SK-N-SH (cell line): Measurements from ENCODE around the gene DNASE1L2. TPM values are rescaled to one million over a fixed set of nuclear protein-coding genes. Genes with fewer than 3 reads are reported as not detected.

Source experiments
- CTCF ChIA-PET: fragments of 300-600, 350-600 bp; formaldehyde crosslinking; extraction: SDS; loops from one replicate; lab custom pipeline; 2021; lab: Yijun Ruan, JAX
- POLR2A ChIA-PET: fragments of 350-600 bp; sonication (Branson Sonifier 250); formaldehyde crosslinking; extraction: SDS; loops from one replicate; lab custom pipeline; 2020; ENCODE audit warnings: antibody characterized with exemption, inconsistent platforms; lab: Yijun Ruan, JAX
- DNase-seq: peaks from one replicate; pipeline ENCODE4 v3.0.0; 2012
- H2AFZ ChIP-seq: fragments of 200-600 bp; sonication (generic); 2 replicates; pipeline ENCODE4 v1.8.1; 2016; ENCODE audit warnings: antibody characterized with exemption, mild to moderate bottlenecking, low read depth
- H3F3A ChIP-seq: fragments of 200-600 bp; sonication (generic); replicated peaks from 2 replicates; pipeline ENCODE3; 2016; ENCODE audit warnings: antibody characterized with exemption, mild to moderate bottlenecking; ENCODE audit not compliant: insufficient read depth
- H3K27ac ChIP-seq, 2 experiments: fragments of 200-500 bp in 1 of 2; fragments of 200-600 bp in 1 of 2; sonication (Bioruptor generic) in 1 of 2; sonication (generic), shearing (Covaris generic) in 1 of 2; 2 replicates each; pipeline versions ENCODE4 v1.5.1 to v1.6.1; 2014 to 2016; ENCODE audit warnings: low read depth in 2 of 2, inconsistent platforms in 1 of 2, low read length in 1 of 2, mild to moderate bottlenecking in 1 of 2, mixed read lengths in 1 of 2
- H3K27me3 ChIP-seq: fragments of 200-600 bp; sonication (generic), shearing (Covaris generic); 2 replicates; pipeline ENCODE4 v1.6.1; 2016; ENCODE audit warnings: mixed run types; ENCODE audit not compliant: insufficient read depth
- H3K36me3 ChIP-seq, 2 experiments: fragments of 200-500 bp in 1 of 2; fragments of 200-600 bp in 1 of 2; sonication (Bioruptor generic) in 1 of 2; sonication (generic) in 1 of 2; replicated peaks in 1 of 2; 2 replicates each; pipeline versions ENCODE3 to v1.5.1; 2014 to 2016; ENCODE audit warnings: low read length in 1 of 2, mild to moderate bottlenecking in 1 of 2; ENCODE audit not compliant: insufficient read depth in 2 of 2, control insufficient read depth in 1 of 2
- H3K4me1 ChIP-seq, 2 experiments: fragments of 200-500 bp in 1 of 2; fragments of 200-600 bp in 1 of 2; sonication (Bioruptor generic) in 1 of 2; sonication (generic), shearing (Covaris generic) in 1 of 2; 2 replicates each; pipeline versions ENCODE4 v1.5.1 to v1.6.1; 2014 to 2016; ENCODE audit warnings: low read depth in 1 of 2, low read length in 1 of 2, mixed run types in 1 of 2; ENCODE audit not compliant: insufficient read depth in 2 of 2, control insufficient read depth in 1 of 2
- H3K4me2 ChIP-seq: fragments of 200-600 bp; sonication (generic), shearing (Covaris generic); 2 replicates; pipeline ENCODE4 v1.6.1; 2017; ENCODE audit warnings: mixed run types
- H3K4me3 ChIP-seq, 2 experiments: fragments of 200-500 bp in 1 of 2; fragments of 200-600 bp in 1 of 2; sonication (Bioruptor generic) in 1 of 2; sonication (generic), shearing (Covaris generic) in 1 of 2; 2 replicates each; pipeline versions ENCODE4 v1.5.1 to v1.8.1; 2014 to 2016; ENCODE audit warnings: low read depth in 2 of 2, inconsistent platforms in 1 of 2, low read length in 1 of 2, mild to moderate bottlenecking in 1 of 2, mixed read lengths in 1 of 2, moderate library complexity in 1 of 2
- H3K79me2 ChIP-seq: fragments of 200-600 bp; sonication (generic); 2 replicates; pipeline ENCODE4 v1.8.1; 2017; ENCODE audit warnings: mild to moderate bottlenecking; ENCODE audit not compliant: insufficient read depth
- H3K9ac ChIP-seq: fragments of 200-600 bp; sonication (generic); 2 replicates; pipeline ENCODE4 v1.6.1; 2017; ENCODE audit warnings: mixed run types
- H3K9me2 ChIP-seq: fragments of 200-600 bp; sonication (generic); 2 replicates; pipeline ENCODE4 v1.6.1; 2017; ENCODE audit warnings: mixed run types
- H3K9me3 ChIP-seq: fragments of 200-600 bp; sonication (generic); 2 replicates; pipeline ENCODE4 v1.6.1; 2017; ENCODE audit warnings: mixed run types, mild to moderate bottlenecking, moderate library complexity
- H4K20me1 ChIP-seq: fragments of 200-600 bp; sonication (generic); 2 replicates; pipeline ENCODE4 v1.6.1; 2017; ENCODE audit warnings: mild to moderate bottlenecking, mixed run types; ENCODE audit not compliant: insufficient read depth
- EP300 ChIP-seq, 2 experiments: IDR thresholded peaks; 2 replicates each; pipeline versions ENCODE4 v1.4.0 to v1.6.1; 2012; ENCODE audit warnings: borderline replicate concordance in 1 of 2, low read depth in 1 of 2, low read length in 1 of 2
- FOSL2 ChIP-seq: IDR thresholded peaks from 2 replicates; pipeline ENCODE4 v1.4.0; 2012; ENCODE audit warnings: low read depth, mild to moderate bottlenecking, moderate library complexity, borderline replicate concordance
- FOXM1 ChIP-seq: IDR thresholded peaks from 2 replicates; pipeline ENCODE4 v1.4.0; 2012; ENCODE audit warnings: low read depth, mild to moderate bottlenecking
- GABPA ChIP-seq: IDR thresholded peaks from 2 replicates; pipeline ENCODE4 v1.4.0; 2012; ENCODE audit warnings: low read depth, mild to moderate bottlenecking
- IRF3 ChIP-seq: fragments of 150-350 bp; IDR thresholded peaks from 2 replicates; pipeline ENCODE4 v1.6.1; 2016; ENCODE audit warnings: mild to moderate bottlenecking, low read depth, low read length
- MAX ChIP-seq: IDR thresholded peaks from 2 replicates; pipeline ENCODE4 v1.4.0; 2012; ENCODE audit warnings: low read depth
- NFIC ChIP-seq: IDR thresholded peaks from 2 replicates; pipeline ENCODE4 v1.4.0; 2012; ENCODE audit warnings: borderline replicate concordance
- NRF1 ChIP-seq: IDR thresholded peaks from 2 replicates; pipeline ENCODE4 v1.6.1; 2012; ENCODE audit warnings: low read depth, mild to moderate bottlenecking, low read length
- POLR2AphosphoS5 ChIP-seq: IDR thresholded peaks from 2 replicates; pipeline ENCODE4 v1.6.1; 2012; ENCODE audit warnings: low read depth, low read length
- RAD21 ChIP-seq: IDR thresholded peaks from 2 replicates; pipeline ENCODE4 v1.6.1; 2012; ENCODE audit warnings: mild to moderate bottlenecking, low read length
- RXRA ChIP-seq: IDR thresholded peaks from 2 replicates; pipeline ENCODE4 v1.4.0; 2012; ENCODE audit warnings: low read depth, mild to moderate bottlenecking, borderline replicate concordance
- SMC3 ChIP-seq: IDR thresholded peaks from 2 replicates; pipeline ENCODE4 v1.6.1; 2012; ENCODE audit warnings: low read depth, low read length, improper control_type of control experiment
- TEAD4 ChIP-seq: IDR thresholded peaks from 2 replicates; pipeline ENCODE4 v1.4.0; 2012; ENCODE audit warnings: mild to moderate bottlenecking, borderline replicate concordance; ENCODE audit not compliant: insufficient read depth
- YY1 ChIP-seq: IDR thresholded peaks from 2 replicates; pipeline ENCODE4 v1.4.0; 2012; ENCODE audit warnings: low read depth, mild to moderate bottlenecking
- WGBS: methylation state at CpG from one replicate; pipeline ENCODE4 v1.1.6; 2017; ENCODE audit warnings: low lambda C conversion rate; 5-methylcytosine and 5-hydroxymethylcytosine counted together
- polyA plus RNA-seq, 3 experiments: library from polyadenylated mRNA; depleted of rRNA; stranded (reverse); fragments of >200 nt; gene quantifications; 2 replicates each; pipeline ENCODE4 v1.2.3, GENCODE V29; 2012
- TF ChIP-seq, protein P1 (sequence below): IDR thresholded peaks from 2 replicates; pipeline ENCODE4 v1.6.1; 2012; ENCODE audit warnings: mild to moderate bottlenecking, low read depth, low read length, moderate library complexity
- TF ChIP-seq, protein P2 (sequence below): fragments of 200-600 bp; sonication (generic); IDR thresholded peaks from 2 replicates; pipeline ENCODE4 v1.6.1; 2017; ENCODE audit warnings: antibody characterized with exemption, mild to moderate bottlenecking, moderate library complexity

Gene DNASE1L2
- polyA plus RNA-seq, 1 of the 3 experiments (the other 2 are of a cell fraction), result 2.5 TPM

GRCh38 chr16:2196162-2196980 is 39.9 kb upstream of the DNASE1L2 start, which contains the start of gene CASKIN1:
TSS of gene CASKIN1 (minus strand) at chr16:2196605. CDS start at chr16:2196432, 173 bp downstream.
- H3K27me3 ChIP-seq, result no peaks in the 10 kb centered on the region
- ChIA-PET POLR2A (interaction anchor here (1.0 to 3.3 kb wide), 2 partner anchors 8 to 41 kb away, joined by 8 to 18 read pairs; partner anchors contain the start of genes MLST8 and TRAF7), CTCF (interaction anchor here (0.6 to 3.6 kb wide), 6 partner anchors 12 to 305 kb away, joined by 3 to 19 read pairs (median 7); partner anchors contain the start of genes BRICD5 and ECI1)
- peak within 1 kb of the TSS; percentile 77 for H3K4me2 ChIP-seq
- peaks cover 0 to 18% of the 10 kb centered on the region in 2 experiments; a peak in 1 of 4 replicates for H3K4me1 ChIP-seq
- 0% methylated on average over 2 of the region's 129 CpGs for WGBS
- H3K9ac ChIP-seq, result no peak within 1 kb of the TSS
- no peaks in the 10 kb centered on the region for H3K9me3 ChIP-seq
- TF ChIP-seq EP300 (IDR thresholded peaks at IDR 0.05; ENCODE audit: borderline replicate concordance in 1 of 2, low read depth in 1 of 2, low read length in 1 of 2) (no peak), GABPA (no peak), YY1 (no peak), IRF3 (no peak), RAD21 (no peak), POLR2AphosphoS5 (no peak), FOSL2 (no peak), NFIC (no peak), FOXM1 (no peak)
- H3K27ac ChIP-seq, result no peak within 1 kb of the TSS; a peak in 1 of 4 replicates
- peak; percentile 90 for DNase-seq
- H3K36me3 ChIP-seq, result no peaks in the 10 kb centered on the region
- peak within 1 kb of the TSS; percentile 44 to 53 for H3K4me3 ChIP-seq
- no peak within 1 kb of the TSS for H2AFZ ChIP-seq
- H3F3A ChIP-seq, result no peaks in the 10 kb centered on the region
- no peaks in the 10 kb centered on the region for H3K79me2 ChIP-seq
- no peaks in the 10 kb centered on the region for H4K20me1 ChIP-seq
- no peaks in the 10 kb centered on the region for H3K9me2 ChIP-seq

DNA sequence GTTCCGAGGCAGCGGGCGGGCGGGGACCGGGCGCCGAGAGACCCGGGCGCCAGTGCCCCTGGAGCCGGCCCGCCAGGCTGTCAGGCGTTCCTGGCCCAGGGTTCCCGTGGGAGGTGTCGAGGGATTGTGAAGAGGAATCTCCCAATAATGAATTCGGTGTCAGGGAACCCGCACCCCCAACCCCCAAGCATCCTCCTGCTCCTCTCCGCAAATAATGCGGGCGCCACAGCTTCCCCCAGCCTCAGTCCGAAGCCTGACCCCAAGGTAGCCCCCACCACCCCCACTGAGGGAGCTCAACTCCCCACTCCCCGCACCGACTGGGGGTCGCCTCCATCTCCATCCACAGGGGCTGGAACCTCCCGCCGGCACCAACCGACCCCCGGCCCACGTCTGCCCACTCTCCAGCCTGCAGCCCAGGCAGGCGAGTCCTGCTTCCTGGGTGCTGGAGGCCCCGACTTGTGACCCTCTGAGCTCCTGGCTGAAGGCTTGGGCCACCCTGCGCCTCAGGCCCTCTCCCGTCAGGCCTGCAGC is 39.2 kb upstream of the DNASE1L2 start:
- Histone ChIP-seq H3K4me2 (no peak overlapping the region), H2AFZ (no peak overlapping the region), H4K20me1 (no peaks in the 10 kb centered on the region), H3K4me1 (peaks cover 0 to 18% of the 10 kb centered on the region in 2 experiments; a peak in 1 of 4 replicates), H3K9ac (no peak overlapping the region), H3F3A (no peaks in the 10 kb centered on the region), H3K9me3 (no peaks in the 10 kb centered on the region), H3K36me3 (no peaks in the 10 kb centered on the region), H3K27ac (no peak overlapping the region), H3K9me2 (no peaks in the 10 kb centered on the region), H3K27me3 (no peaks in the 10 kb centered on the region), H3K79me2 (no peaks in the 10 kb centered on the region), H3K4me3 (peak overlapping the region in 1 of 2 experiments; percentile 33; a peak in 2 of 4 replicates)
- DNase-seq, result no peak
- ChIA-PET POLR2A (no interaction called here), CTCF (interaction anchor here (0.9 to 3.6 kb wide), 3 partner anchors 13 to 55 kb away, joined by 3 to 19 read pairs (median 5); partner anchors contain the start of gene ECI1)
- WGBS, result 92% methylated on average over 13 of the region's 32 CpGs
- TF ChIP-seq RXRA (no peak), MAX (no peak), NRF1 (no peak), TEAD4 (no peak), POLR2AphosphoS5 (no peak), SMC3 (no peak)
- TF ChIP-seq, protein P1, sequence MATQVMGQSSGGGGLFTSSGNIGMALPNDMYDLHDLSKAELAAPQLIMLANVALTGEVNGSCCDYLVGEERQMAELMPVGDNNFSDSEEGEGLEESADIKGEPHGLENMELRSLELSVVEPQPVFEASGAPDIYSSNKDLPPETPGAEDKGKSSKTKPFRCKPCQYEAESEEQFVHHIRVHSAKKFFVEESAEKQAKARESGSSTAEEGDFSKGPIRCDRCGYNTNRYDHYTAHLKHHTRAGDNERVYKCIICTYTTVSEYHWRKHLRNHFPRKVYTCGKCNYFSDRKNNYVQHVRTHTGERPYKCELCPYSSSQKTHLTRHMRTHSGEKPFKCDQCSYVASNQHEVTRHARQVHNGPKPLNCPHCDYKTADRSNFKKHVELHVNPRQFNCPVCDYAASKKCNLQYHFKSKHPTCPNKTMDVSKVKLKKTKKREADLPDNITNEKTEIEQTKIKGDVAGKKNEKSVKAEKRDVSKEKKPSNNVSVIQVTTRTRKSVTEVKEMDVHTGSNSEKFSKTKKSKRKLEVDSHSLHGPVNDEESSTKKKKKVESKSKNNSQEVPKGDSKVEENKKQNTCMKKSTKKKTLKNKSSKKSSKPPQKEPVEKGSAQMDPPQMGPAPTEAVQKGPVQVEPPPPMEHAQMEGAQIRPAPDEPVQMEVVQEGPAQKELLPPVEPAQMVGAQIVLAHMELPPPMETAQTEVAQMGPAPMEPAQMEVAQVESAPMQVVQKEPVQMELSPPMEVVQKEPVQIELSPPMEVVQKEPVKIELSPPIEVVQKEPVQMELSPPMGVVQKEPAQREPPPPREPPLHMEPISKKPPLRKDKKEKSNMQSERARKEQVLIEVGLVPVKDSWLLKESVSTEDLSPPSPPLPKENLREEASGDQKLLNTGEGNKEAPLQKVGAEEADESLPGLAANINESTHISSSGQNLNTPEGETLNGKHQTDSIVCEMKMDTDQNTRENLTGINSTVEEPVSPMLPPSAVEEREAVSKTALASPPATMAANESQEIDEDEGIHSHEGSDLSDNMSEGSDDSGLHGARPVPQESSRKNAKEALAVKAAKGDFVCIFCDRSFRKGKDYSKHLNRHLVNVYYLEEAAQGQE, result no peak
- TF ChIP-seq, protein P2, sequence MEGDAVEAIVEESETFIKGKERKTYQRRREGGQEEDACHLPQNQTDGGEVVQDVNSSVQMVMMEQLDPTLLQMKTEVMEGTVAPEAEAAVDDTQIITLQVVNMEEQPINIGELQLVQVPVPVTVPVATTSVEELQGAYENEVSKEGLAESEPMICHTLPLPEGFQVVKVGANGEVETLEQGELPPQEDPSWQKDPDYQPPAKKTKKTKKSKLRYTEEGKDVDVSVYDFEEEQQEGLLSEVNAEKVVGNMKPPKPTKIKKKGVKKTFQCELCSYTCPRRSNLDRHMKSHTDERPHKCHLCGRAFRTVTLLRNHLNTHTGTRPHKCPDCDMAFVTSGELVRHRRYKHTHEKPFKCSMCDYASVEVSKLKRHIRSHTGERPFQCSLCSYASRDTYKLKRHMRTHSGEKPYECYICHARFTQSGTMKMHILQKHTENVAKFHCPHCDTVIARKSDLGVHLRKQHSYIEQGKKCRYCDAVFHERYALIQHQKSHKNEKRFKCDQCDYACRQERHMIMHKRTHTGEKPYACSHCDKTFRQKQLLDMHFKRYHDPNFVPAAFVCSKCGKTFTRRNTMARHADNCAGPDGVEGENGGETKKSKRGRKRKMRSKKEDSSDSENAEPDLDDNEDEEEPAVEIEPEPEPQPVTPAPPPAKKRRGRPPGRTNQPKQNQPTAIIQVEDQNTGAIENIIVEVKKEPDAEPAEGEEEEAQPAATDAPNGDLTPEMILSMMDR, result no peak
